D341Med (cell line): ENCODE measurements around the gene CD3E.
"Not testable (repeated sequence)": the region's sequence is repeated elsewhere in the genome, so short reads cannot be mapped to it uniquely, and the experiment has no call there.

Experiments
- DNase-seq: peaks from one replicate; pipeline ENCODE4 v3.0.0; 2012; ENCODE audit warnings: low spot score

The CD3E gene

GRCh38 chr11:118291477-118292135 is 12.9 kb upstream of the CD3E start:
- no peak for DNase-seq

DNA sequence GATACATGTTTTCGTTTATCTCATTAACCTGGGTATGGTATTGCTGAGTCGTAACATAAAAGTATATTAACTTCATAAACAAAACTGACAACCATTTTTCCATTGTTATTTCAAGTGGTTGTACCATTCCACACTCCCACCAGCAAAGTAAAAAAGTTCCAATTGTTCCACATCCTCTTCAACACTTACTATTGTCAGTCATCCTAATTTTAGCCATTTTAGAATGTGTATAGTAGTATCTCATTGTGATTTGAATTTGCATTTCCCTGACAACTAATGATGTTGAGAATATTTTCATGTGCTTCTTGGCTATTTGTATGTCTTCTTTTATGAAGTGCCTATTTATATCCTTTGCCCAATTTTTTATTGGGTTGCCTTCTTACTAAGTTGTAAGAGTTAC is 10.5 kb upstream of the CD3E start:
- no peak for DNase-seq

DNA sequence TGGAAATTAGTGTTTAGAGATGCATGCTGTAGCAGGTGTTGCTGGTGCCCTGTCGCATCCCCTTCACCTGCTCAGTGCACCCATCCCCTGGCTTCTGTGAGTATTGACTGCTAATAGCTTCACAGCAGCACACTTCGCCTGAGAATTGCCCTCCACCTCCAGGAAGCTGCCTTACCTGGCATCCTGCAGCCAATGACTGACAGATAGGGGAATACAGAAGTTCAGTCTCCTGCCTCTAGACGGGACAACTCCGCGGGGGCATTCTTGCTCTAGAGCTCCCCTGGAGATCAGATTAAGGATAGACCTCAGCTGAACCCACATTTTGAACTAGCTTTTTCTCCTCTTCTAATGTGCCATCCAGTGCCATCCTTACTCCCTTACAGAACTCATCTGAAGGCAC is 9.3 kb upstream of the CD3E start:
- no peak for DNase-seq

DNA sequence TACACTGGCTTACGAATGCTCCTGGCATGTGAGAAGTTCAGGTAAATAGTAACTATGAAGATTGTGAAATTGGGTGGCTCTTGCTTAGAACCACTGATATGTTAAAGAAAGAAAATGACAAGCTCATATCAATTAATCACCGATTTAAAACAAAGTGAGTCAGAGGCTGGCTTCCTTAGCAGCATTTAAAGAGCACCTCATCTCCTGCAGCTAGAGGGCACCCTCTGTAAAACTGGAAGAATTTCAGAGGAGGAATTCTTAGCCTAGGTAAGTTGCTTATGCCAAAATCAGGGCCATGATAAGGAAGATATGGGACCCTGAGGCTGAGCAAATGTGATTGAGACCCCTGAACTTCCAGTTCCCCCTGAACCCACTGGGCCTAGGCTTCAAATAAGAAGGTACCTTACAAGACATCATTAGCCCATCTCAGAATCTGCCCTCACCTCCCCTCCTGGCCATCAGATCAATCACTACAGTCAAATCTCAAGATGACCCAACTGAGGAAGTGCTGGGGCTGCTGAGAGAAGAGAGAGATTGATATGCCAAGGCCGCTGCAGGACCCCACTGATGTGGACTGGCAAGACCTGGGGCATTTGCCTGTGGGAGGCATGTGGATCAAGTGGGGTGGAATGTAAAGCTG is 8.6 kb upstream of the CD3E start:
- no peak for DNase-seq

GRCh38 chr11:118301600-118302195 is 2.8 kb upstream of the CD3E start:
- DNase-seq, result no peak

- DNase-seq, result no peak
Measured at GRCh38 chr11:118304227-118304567, 333 bp upstream of the CD3E start.

GRCh38 chr11:118305726-118306125 is 1.2 kb downstream of the CD3E start:
- DNase-seq, result no peak

GRCh38 chr11:118306556-118306955 is 2.0 kb downstream of the CD3E start:
- DNase-seq, result no peak

- not testable (repeated sequence) for DNase-seq
Measured at GRCh38 chr11:118308995-118309528, 4.5 kb downstream of the CD3E start.

- no peak for DNase-seq
Measured at GRCh38 chr11:118310271-118310670, 5.7 kb downstream of the CD3E start.

- DNase-seq, result no peak
Measured at GRCh38 chr11:118310781-118311485, 6.4 kb downstream of the CD3E start.

DNA sequence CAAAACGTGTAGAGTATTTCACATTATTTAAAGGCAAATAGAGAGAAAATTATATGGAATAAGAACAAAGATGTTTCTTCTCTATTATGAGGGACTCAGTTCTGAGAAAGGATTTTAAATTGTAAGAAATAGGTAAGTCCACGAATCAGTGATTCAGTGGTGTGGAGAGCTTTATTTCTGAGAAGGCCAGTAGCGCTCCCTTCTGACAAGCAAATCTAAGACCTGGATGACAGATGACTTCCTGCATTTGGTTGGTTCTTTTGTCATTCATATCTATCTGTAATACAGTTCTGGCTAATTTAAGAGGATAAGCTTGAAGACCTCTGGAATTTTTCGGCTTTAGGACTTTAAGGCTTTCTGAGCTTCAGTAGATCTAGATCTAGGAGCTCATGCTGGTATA is 7.0 kb downstream of the CD3E start:
- no peak for DNase-seq

GRCh38 chr11:118312328-118312727 is 7.8 kb downstream of the CD3E start:
- DNase-seq, result no peak

DNA sequence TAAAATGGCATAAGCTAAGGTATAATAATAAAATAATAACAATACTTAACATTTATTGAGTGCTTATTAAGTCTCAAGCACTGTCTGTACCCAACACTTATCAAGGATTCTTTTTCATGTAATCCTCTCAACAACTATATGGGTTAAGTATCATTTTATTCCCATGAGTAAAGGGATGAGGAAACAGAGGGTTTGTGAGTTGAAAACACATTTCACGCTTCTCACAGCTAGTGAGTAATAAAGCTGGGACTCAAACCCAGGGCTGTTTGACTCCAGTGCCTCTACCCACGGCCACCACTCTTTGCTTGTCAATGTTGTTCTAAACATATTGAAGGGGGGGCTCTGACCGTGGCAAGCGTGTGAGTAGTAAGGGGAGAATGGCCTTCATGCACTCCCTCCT is 8.7 kb downstream of the CD3E start:
- no peak for DNase-seq

GRCh38 chr11:118314988-118315411 is 10.5 kb downstream of the CD3E start:
- no peak for DNase-seq

GRCh38 chr11:118318124-118318523 is 13.6 kb downstream of the CD3E start:
- DNase-seq, result no peak

DNA sequence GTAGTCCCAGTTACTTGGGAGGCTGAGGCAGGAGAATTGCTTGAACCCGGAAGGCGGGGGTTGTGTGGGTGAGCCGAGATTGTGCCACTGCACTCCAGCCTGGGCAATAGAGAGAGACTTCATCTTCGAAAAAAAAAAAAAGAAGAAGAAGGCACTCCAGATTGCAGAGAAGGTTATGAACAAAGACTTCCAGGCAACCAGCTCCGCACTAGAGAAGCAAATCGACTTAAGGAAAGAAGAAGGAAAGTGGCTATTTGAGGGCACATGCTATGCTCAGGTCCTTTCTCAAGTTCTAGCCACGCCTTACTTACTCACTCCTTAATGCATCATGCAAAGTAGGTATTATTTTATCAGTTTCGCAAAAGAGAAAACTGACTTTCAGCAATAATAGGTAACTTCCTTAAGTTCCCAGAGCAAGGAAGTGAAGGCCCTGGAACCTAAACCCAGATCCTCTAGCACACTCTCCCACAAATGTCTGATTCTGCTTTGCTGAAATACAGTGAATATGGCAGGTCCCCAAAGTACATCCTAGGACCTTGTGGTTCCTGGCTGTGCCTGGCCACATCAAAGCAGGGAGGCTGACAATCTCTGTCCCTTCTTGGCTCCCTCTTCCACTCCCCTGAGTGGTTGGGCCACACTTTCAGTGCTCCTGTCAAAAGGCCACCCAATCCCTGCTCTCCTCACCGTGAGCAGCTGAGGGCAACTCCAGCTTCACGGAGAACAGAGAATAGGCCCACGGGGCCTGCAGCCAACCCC is 14.2 kb downstream of the CD3E start:
- no peak for DNase-seq

- DNase-seq, result no peak
Measured at GRCh38 chr11:118319337-118319707, 14.8 kb downstream of the CD3E start.

- DNase-seq, result no peak
Measured at GRCh38 chr11:118320515-118320914, 16.0 kb downstream of the CD3E start.

DNA sequence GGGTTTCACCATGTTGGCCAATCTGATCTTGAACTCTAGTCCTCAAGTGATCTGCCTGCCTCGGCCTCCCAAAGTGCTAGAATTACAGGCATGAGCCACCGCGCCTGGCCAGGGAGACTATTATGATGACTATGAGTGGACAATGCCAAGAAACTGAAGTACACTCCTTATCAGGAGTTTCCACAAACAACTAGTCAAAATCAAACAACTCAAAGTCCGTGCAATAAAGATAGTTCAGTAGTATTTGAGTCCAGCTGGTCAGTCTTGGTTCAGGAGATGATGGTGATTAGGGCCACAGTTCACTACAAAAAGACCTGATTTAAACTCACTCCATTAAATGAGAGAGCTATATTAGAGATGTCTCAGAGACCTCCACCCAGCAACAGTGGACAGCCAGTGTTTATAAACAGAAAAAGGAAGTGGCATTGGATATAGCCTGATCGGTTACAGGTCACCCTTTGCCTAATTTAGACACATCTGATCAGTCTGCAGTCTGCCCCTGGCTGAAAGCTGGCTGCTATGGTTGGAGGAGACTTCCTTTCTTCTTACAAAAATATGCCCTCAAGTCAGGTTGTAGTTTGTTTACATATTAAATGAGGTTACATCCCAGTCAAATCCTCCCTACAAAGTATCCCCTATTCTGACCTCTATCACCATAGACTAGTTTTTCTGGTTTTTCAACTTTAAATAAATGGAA is 17.0 kb downstream of the CD3E start:
- DNase-seq, result no peak

- no peak for DNase-seq
Measured at GRCh38 chr11:118322721-118323120, 18.2 kb downstream of the CD3E start.

- DNase-seq, result no peak
Measured at GRCh38 chr11:118325283-118325682, 20.8 kb downstream of the CD3E start.
